Trophoblast cell (in vitro differentiated cells and primary cell): Measurements from ENCODE around the gene WDCP.

Experiments
- DNase-seq, 2 donors: peaks; one replicate each; pipeline ENCODE4 v3.0.0-alpha.2; 2016
- H2AFZ ChIP-seq: 2 replicates; pipeline ENCODE4 v1.6.1; 2013; ENCODE audit warnings: low read length, moderate library complexity, mild to moderate bottlenecking; ENCODE audit not compliant: insufficient read depth, poor library complexity
- H2AK5ac ChIP-seq: 2 replicates; pipeline ENCODE4 v1.6.1; 2013; ENCODE audit warnings: mild to moderate bottlenecking, low read length
- H2BK120ac ChIP-seq: 2 replicates; pipeline ENCODE4 v1.6.1; 2013; ENCODE audit warnings: low read length, mild to moderate bottlenecking, moderate library complexity; ENCODE audit not compliant: insufficient read depth, poor library complexity
- H2BK12ac ChIP-seq: 2 replicates; pipeline ENCODE4 v1.6.1; 2013; ENCODE audit warnings: mild to moderate bottlenecking, low read length, moderate library complexity
- H2BK5ac ChIP-seq: 2 replicates; pipeline ENCODE4 v1.6.1; 2013; ENCODE audit warnings: low read length, low read depth, moderate library complexity, mild to moderate bottlenecking; ENCODE audit not compliant: poor library complexity
- H3K14ac ChIP-seq: 2 replicates; pipeline ENCODE4 v1.6.1; 2013; ENCODE audit warnings: mild to moderate bottlenecking, low read length
- H3K18ac ChIP-seq: 2 replicates; pipeline ENCODE4 v1.6.1; 2013; ENCODE audit warnings: mild to moderate bottlenecking, low read length
- H3K23ac ChIP-seq: 2 replicates; pipeline ENCODE4 v1.6.1; 2013; ENCODE audit warnings: low read length
- H3K27ac ChIP-seq: 2 replicates; pipeline ENCODE4 v1.5.1; 2013; ENCODE audit warnings: low read depth, mild to moderate bottlenecking, inconsistent platforms, low read length, moderate library complexity
- H3K27me3 ChIP-seq: 2 replicates; pipeline ENCODE4 v1.6.1; 2013; ENCODE audit warnings: inconsistent platforms, mild to moderate bottlenecking, low read length, moderate library complexity; ENCODE audit not compliant: insufficient read depth
- H3K36me3 ChIP-seq, 2 experiments: 1 replicate in 1 of 2; 2 replicates in 1 of 2; pipeline ENCODE4 v1.6.1; 2013; ENCODE audit warnings: low read length in 2 of 2, mild to moderate bottlenecking in 2 of 2, moderate library complexity in 1 of 2; ENCODE audit not compliant: insufficient read depth in 2 of 2, control insufficient read depth in 1 of 2
- H3K4ac ChIP-seq: 2 replicates; pipeline ENCODE4 v1.6.1; 2013; ENCODE audit warnings: low read depth, mild to moderate bottlenecking, low read length, moderate library complexity
- H3K4me1 ChIP-seq, 2 experiments: 1 replicate in 1 of 2; 2 replicates in 1 of 2; pipeline ENCODE4 v1.6.1; 2013; ENCODE audit warnings: low read length in 2 of 2, mild to moderate bottlenecking in 2 of 2, moderate library complexity in 1 of 2; ENCODE audit not compliant: insufficient read depth in 2 of 2, control insufficient read depth in 1 of 2
- H3K4me2 ChIP-seq: 2 replicates; pipeline ENCODE4 v1.6.1; 2013; ENCODE audit warnings: inconsistent platforms, mild to moderate bottlenecking, low read length, moderate library complexity
- H3K4me3 ChIP-seq: 2 replicates; pipeline ENCODE4 v1.5.1; 2013; ENCODE audit warnings: mild to moderate bottlenecking, low read depth, low read length, inconsistent platforms
- H3K79me1 ChIP-seq: one replicate; pipeline ENCODE4 v1.6.1; 2013; ENCODE audit warnings: low read length
- H3K79me2 ChIP-seq: 2 replicates; pipeline ENCODE4 v1.6.1; 2013; ENCODE audit warnings: low read length, mild to moderate bottlenecking; ENCODE audit not compliant: control insufficient read depth, insufficient read depth, poor library complexity
- H3K9ac ChIP-seq: 2 replicates; pipeline ENCODE4 v1.6.1; 2013; ENCODE audit warnings: mild to moderate bottlenecking, low read length
- H3K9me3 ChIP-seq: 2 replicates; pipeline ENCODE4 v1.6.1; 2013; ENCODE audit warnings: low read depth, mild to moderate bottlenecking, control low read depth, inconsistent platforms, low read length; ENCODE audit not compliant: insufficient read depth
- H4K12ac ChIP-seq: 2 replicates; pipeline ENCODE4 v1.6.1; 2013; ENCODE audit warnings: low read depth, mild to moderate bottlenecking, low read length, moderate library complexity
- H4K8ac ChIP-seq: 2 replicates; pipeline ENCODE4 v1.6.1; 2013; ENCODE audit warnings: low read depth, mild to moderate bottlenecking, low read length, moderate library complexity
- H4K91ac ChIP-seq: one replicate; pipeline ENCODE4 v1.6.1; 2013; ENCODE audit warnings: low read depth, mild to moderate bottlenecking, low read length, moderate library complexity
- WGBS: extraction: QIAGEN DNeasy Blood & Tissue Kit; methylation state at CpG from one replicate; pipeline ENCODE4 v1.1.7; 2013; ENCODE audit warnings: missing lambda C conversion rate; ENCODE audit not compliant: insufficient read length, insufficient coverage; ENCODE audit errors: extremely low coverage; 5-methylcytosine and 5-hydroxymethylcytosine counted together

WDCP gene

DNA sequence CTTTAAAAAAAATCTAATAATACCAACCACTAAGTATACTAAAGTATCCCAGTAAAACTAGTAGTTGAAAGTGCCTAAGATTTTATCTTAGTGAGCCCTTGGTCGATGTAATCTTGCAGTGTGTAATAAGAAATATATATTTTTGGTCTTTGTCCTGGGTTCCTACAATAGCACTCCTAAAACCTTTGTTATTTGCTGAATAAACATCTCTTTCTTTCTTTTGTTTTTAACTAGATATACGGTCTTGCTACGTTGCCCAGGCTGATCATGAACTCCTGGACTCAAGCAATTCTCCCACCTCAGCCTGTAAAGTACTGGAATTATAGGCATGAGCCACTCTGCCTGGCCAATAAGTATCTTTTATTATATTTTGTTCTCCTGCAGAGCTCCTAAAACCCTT, 39.8 kb upstream of the WDCP start:
- Histone ChIP-seq H3K23ac (no peak overlapping the region), H3K4me1 (peaks cover 7% of the 10 kb centered on the region in 2 experiments), H2AFZ (no peak overlapping the region), H4K91ac (no peak overlapping the region), H3K27me3 (no peaks in the 10 kb centered on the region), H4K12ac (no peak overlapping the region), H2BK12ac (no peak overlapping the region), H4K8ac (no peak overlapping the region), H3K27ac (no peak overlapping the region), H2AK5ac (no peak overlapping the region), H3K79me1 (peaks cover 14% of the 10 kb centered on the region), H3K9me3 (no peaks in the 10 kb centered on the region), H3K14ac (no peak overlapping the region), H3K79me2 (peaks cover 4% of the 10 kb centered on the region), H3K18ac (no peak overlapping the region), H3K4me3 (no peak overlapping the region), H3K36me3 (peaks cover 5 to 9% of the 10 kb centered on the region in 2 experiments), H3K4me2 (no peak overlapping the region), H3K4ac (no peak overlapping the region), H2BK120ac (no peak overlapping the region), H2BK5ac (no peak overlapping the region), H3K9ac (no peak overlapping the region)
- no peak for DNase-seq
- no CpG with 5 or more reads among the region's 3 CpGs for WGBS

DNA sequence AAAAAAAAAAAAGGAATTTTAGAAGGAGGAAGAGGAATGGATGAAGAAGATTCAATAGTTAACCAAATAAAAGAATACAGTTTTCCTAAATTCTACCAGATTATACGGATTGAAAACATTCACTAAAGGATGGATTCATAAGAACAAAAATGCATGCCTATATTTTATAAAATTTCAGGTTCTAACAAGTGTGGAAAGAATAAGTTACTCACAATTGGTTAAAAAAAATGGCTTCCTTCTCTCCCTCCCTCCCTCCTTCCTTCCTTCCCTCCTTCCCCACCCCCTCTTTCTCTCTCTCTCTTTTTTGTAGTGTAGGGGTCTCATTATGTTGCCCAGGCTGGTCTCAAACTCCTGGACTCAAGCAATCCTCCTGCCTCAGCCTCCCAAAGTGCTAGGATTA, 39.0 kb upstream of the WDCP start:
- Histone ChIP-seq H3K79me2 (peaks cover 4% of the 10 kb centered on the region), H4K8ac (no peak overlapping the region), H4K91ac (no peak overlapping the region), H2AFZ (no peak overlapping the region), H3K4me3 (no peak overlapping the region), H4K12ac (no peak overlapping the region), H3K4me1 (peaks cover 7% of the 10 kb centered on the region in 2 experiments), H3K27ac (no peak overlapping the region), H2BK5ac (no peak overlapping the region), H3K23ac (no peak overlapping the region), H3K36me3 (peaks cover 5 to 14% of the 10 kb centered on the region in 2 experiments), H2BK120ac (no peak overlapping the region), H3K27me3 (no peaks in the 10 kb centered on the region), H3K4me2 (no peak overlapping the region), H3K14ac (no peak overlapping the region), H2AK5ac (no peak overlapping the region), H2BK12ac (no peak overlapping the region), H3K9ac (no peak overlapping the region), H3K79me1 (peaks cover 14% of the 10 kb centered on the region), H3K18ac (no peak overlapping the region), H3K4ac (no peak overlapping the region), H3K9me3 (no peaks in the 10 kb centered on the region)
- no CpG with 5 or more reads among the region's 1 CpG for WGBS
- DNase-seq, result no peak

DNA sequence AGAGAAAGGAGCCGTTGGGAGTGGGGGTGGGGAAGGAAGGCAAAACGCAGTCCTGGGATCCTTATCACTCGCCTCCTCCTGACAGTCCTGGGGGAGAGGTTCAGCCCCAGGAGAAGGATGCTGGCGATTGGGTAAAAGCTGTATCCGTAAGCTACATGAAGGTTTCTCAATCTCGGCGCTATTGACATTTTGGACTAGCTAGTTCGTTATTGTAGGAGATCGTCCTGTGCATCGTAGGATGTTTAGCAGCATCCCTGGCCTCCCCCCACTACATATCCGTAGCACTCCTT, 38.0 kb upstream of the WDCP start:
- Histone ChIP-seq H3K9me3 (no peaks in the 10 kb centered on the region), H3K4ac (peak overlapping the region; percentile 90), H3K27me3 (no peaks in the 10 kb centered on the region), H3K18ac (peak overlapping the region; percentile 78), H3K27ac (peak overlapping the region; percentile 85), H3K79me1 (peaks cover 14% of the 10 kb centered on the region), H3K9ac (peak overlapping the region; percentile 68), H2BK120ac (peak overlapping the region; percentile 29), H3K79me2 (peaks cover 4% of the 10 kb centered on the region), H4K12ac (peak overlapping the region; percentile 88), H2AFZ (peak overlapping the region; percentile 68), H4K91ac (peak overlapping the region; percentile 89), H3K23ac (no peak overlapping the region), H2BK12ac (peak overlapping the region; percentile 42), H3K36me3 (peaks cover 7 to 19% of the 10 kb centered on the region in 2 experiments), H3K4me3 (peak overlapping the region; percentile 82), H2BK5ac (peak overlapping the region; percentile 42), H3K4me2 (peak overlapping the region; percentile 92), H3K14ac (peak overlapping the region; percentile 57), H2AK5ac (peak overlapping the region; percentile 19), H4K8ac (peak overlapping the region; percentile 79), H3K4me1 (peaks cover 7% of the 10 kb centered on the region in 2 experiments)
- WGBS, result no CpG with 5 or more reads among the region's 11 CpGs
- DNase-seq, result peak in 1 of 2 donors; percentile 12

GRCh38 chr2:24084386-24085199, 37.4 kb upstream of the WDCP start, which contains the start of gene TP53I3:
TP53I3 (minus strand) TSS chr2:24084834; CDS start chr2:24084326, 508 bp downstream.
- H3K4me2 ChIP-seq, result peak within 1 kb of the TSS; percentile 92
- H3K4me1 ChIP-seq, result peaks cover 7% of the 10 kb centered on the region in 2 experiments
- peak within 1 kb of the TSS; percentile 88 for H4K12ac ChIP-seq
- H2BK12ac ChIP-seq, result peak within 1 kb of the TSS; percentile 42
- H3K79me1 ChIP-seq, result peaks cover 14% of the 10 kb centered on the region
- no peaks in the 10 kb centered on the region for H3K27me3 ChIP-seq
- peak within 1 kb of the TSS; percentile 85 for H3K27ac ChIP-seq
- peak within 1 kb of the TSS; percentile 77 for H2BK5ac ChIP-seq
- H4K8ac ChIP-seq, result peak within 1 kb of the TSS; percentile 79
- peak within 1 kb of the TSS; percentile 29 for H2BK120ac ChIP-seq
- H3K4me3 ChIP-seq, result peak within 1 kb of the TSS; percentile 82
- H3K79me2 ChIP-seq, result peaks cover 4% of the 10 kb centered on the region
- H3K4ac ChIP-seq, result peak within 1 kb of the TSS; percentile 90
- peak within 1 kb of the TSS; percentile 67 for H3K14ac ChIP-seq
- peaks cover 7 to 20% of the 10 kb centered on the region in 2 experiments for H3K36me3 ChIP-seq
- no peak within 1 kb of the TSS for H3K23ac ChIP-seq
- H2AFZ ChIP-seq, result peak within 1 kb of the TSS; percentile 68
- DNase-seq, result peak; percentile 85 to 96
- H3K9me3 ChIP-seq, result no peaks in the 10 kb centered on the region
- H2AK5ac ChIP-seq, result peak within 1 kb of the TSS; percentile 19
- H4K91ac ChIP-seq, result peak within 1 kb of the TSS; percentile 89
- WGBS, result 100% methylated on average over 1 of the region's 44 CpGs
- peak within 1 kb of the TSS; percentile 88 for H3K9ac ChIP-seq
- H3K18ac ChIP-seq, result peak within 1 kb of the TSS; percentile 78
